Panc1 (cell line): Measurements from ENCODE around the gene PGM5. TPM values are rescaled to one million over a fixed set of nuclear protein-coding genes. Genes with fewer than 3 reads are reported as not detected.

Experiments used
- ATAC-seq: fragments of 200-7000 bp; cut with Tn5 transposase; 2 replicates; pipeline ENCODE4 v1.9.1; 2020; ENCODE audit warnings: mild to moderate bottlenecking, moderate library complexity
- BruUV-seq: library from RNA; stranded (reverse); fragments of 400-500 nt; replicated peaks from 2 replicates; lab custom pipeline; 2021; lab: Mats Ljungman, UMichigan
- CTCF ChIA-PET: fragments of 300-600 bp; sonication (Branson Sonifier 250); formaldehyde crosslinking; loops from one replicate; lab custom pipeline; 2022; ENCODE audit warnings: antibody characterized with exemption; lab: Charles Lee
- POLR2A ChIA-PET: fragments of 300-600 bp; sonication (Branson Sonifier 250); formaldehyde crosslinking; loops from one replicate; lab custom pipeline; 2022; ENCODE audit warnings: antibody characterized with exemption; lab: Charles Lee
- DNase-seq: peaks from one replicate; pipeline ENCODE4 v3.0.0-alpha.2; 2010; ENCODE audit warnings: low read depth, low spot score
- H3K27ac ChIP-seq: 2 replicates; pipeline ENCODE4 v1.5.1; 2011; ENCODE audit warnings: mild to moderate bottlenecking, low read length, inconsistent platforms
- H3K27me3 ChIP-seq: fragments of 200-500 bp; sonication (Bioruptor generic); 2 replicates; pipeline ENCODE4 v1.6.0; 2014; ENCODE audit warnings: low read length, inconsistent platforms; ENCODE audit not compliant: control insufficient read depth, insufficient read depth
- H3K36me3 ChIP-seq: fragments of 200-500 bp; sonication (Bioruptor generic); 2 replicates; pipeline ENCODE4 v1.5.1; 2014; ENCODE audit warnings: inconsistent platforms, mild to moderate bottlenecking, low read length, moderate library complexity; ENCODE audit not compliant: control insufficient read depth, insufficient read depth
- H3K4me1 ChIP-seq: 2 replicates; pipeline ENCODE4 v1.5.1; 2011; ENCODE audit warnings: inconsistent platforms, mild to moderate bottlenecking, low read length, moderate library complexity; ENCODE audit not compliant: control insufficient read depth, insufficient read depth
- H3K4me3 ChIP-seq, 2 experiments: 2 replicates each; pipeline ENCODE4 v1.5.1; 2011 to 2012; ENCODE audit warnings: low read depth in 2 of 2, low read length in 2 of 2, mild to moderate bottlenecking in 2 of 2, inconsistent platforms in 1 of 2, moderate library complexity in 1 of 2
- H3K9me3 ChIP-seq: fragments of 200-500 bp; sonication (Bioruptor generic); 2 replicates; pipeline ENCODE4 v1.5.1; 2014; ENCODE audit warnings: low read depth, mild to moderate bottlenecking, inconsistent platforms, low read length, moderate library complexity; ENCODE audit not compliant: control insufficient read depth, insufficient read depth
- POLR2AphosphoS5 ChIP-seq: IDR thresholded peaks from 2 replicates; pipeline ENCODE4 v1.6.1; 2012; ENCODE audit warnings: mild to moderate bottlenecking, low read depth, low read length, moderate library complexity
- REST ChIP-seq, 2 experiments: IDR thresholded peaks; 2 replicates each; pipeline ENCODE4 v1.6.1; 2011 to 2012; ENCODE audit warnings: low read depth in 2 of 2, control low read depth in 1 of 2, low read length in 1 of 2, mild to moderate bottlenecking in 1 of 2, moderate library complexity in 1 of 2; ENCODE audit not compliant: insufficient read depth in 1 of 2
- SIN3A ChIP-seq: IDR thresholded peaks from 2 replicates; pipeline ENCODE4 v1.6.1; 2012; ENCODE audit warnings: low read depth, mild to moderate bottlenecking, low read length, moderate library complexity, borderline replicate concordance; ENCODE audit not compliant: insufficient read depth
- TCF7L2 ChIP-seq: IDR thresholded peaks from 2 replicates; pipeline ENCODE4 v1.6.1; 2011; ENCODE audit warnings: mild to moderate bottlenecking, low read depth, low read length, inconsistent platforms
- in situ Hi-C: cut with HindIII; loops from 2 replicates; pipeline ENCODE4 v1.10.0; 2016; ENCODE audit warnings: low sequenced_read_pairs, low pct_unique_long_range_greater_than_20kb
- intact Hi-C: fragments of 100-400 bp; cut with micrococcal nuclease; formaldehyde crosslinking; loops from one replicate; pipeline ENCODE4 v1.10.0; 2022; ENCODE audit not compliant: unreplicated experiment
- total RNA-seq: library from RNA; stranded (reverse); gene quantifications from one replicate; pipeline ENCODE4 v1.2.1, GENCODE V29; 2021; ENCODE audit not compliant: unreplicated experiment
- TF ChIP-seq, protein P1 (sequence below): fragments of 450-650 bp; IDR thresholded peaks from 2 replicates; pipeline ENCODE4 v1.5.1; 2017; ENCODE audit warnings: mild to moderate bottlenecking

Gene PGM5
- total RNA-seq, 1 experiment from 2014 or later, result 0.21 TPM

DNA sequence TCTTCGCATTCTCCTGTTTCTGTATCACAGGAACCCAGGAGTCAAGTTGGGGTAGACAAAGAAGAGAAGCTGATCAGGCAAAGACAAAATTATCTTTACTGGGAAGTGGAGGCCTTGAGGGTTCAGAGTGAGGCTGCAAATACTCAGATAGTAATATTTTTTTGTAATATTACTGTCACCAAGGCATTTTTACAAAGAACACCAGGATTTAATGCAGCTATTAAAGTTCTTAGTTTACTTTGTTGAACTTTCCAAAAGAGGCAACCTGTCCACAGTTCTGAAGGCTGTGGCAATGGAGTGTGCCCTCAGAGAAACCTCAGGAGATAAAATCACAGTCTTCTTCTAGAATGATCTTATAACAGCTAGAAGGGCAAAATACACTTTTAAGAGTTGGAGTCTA is 74.9 kb downstream of the PGM5 start:
- intact Hi-C loops, result no loop called here
- BruUV-seq, result no TSS peak
- H3K9me3 ChIP-seq, result no peaks in the 10 kb centered on the region
- no peaks in the 10 kb centered on the region for H3K36me3 ChIP-seq
- TF ChIP-seq SIN3A, result no peak
- TF ChIP-seq, protein P1, sequence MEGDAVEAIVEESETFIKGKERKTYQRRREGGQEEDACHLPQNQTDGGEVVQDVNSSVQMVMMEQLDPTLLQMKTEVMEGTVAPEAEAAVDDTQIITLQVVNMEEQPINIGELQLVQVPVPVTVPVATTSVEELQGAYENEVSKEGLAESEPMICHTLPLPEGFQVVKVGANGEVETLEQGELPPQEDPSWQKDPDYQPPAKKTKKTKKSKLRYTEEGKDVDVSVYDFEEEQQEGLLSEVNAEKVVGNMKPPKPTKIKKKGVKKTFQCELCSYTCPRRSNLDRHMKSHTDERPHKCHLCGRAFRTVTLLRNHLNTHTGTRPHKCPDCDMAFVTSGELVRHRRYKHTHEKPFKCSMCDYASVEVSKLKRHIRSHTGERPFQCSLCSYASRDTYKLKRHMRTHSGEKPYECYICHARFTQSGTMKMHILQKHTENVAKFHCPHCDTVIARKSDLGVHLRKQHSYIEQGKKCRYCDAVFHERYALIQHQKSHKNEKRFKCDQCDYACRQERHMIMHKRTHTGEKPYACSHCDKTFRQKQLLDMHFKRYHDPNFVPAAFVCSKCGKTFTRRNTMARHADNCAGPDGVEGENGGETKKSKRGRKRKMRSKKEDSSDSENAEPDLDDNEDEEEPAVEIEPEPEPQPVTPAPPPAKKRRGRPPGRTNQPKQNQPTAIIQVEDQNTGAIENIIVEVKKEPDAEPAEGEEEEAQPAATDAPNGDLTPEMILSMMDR, result no peak
- ATAC-seq (no peak), DNase-seq (no peak)
- POLR2A ChIA-PET, result no interaction called here
- H3K27me3 ChIP-seq, result no peaks in the 10 kb centered on the region
- H3K4me3 ChIP-seq, result no peak overlapping the region
- in situ Hi-C loops, result no loop called here
- no peak overlapping the region for H3K27ac ChIP-seq
- CTCF ChIA-PET, result no interaction called here
- no peaks in the 10 kb centered on the region for H3K4me1 ChIP-seq

DNA sequence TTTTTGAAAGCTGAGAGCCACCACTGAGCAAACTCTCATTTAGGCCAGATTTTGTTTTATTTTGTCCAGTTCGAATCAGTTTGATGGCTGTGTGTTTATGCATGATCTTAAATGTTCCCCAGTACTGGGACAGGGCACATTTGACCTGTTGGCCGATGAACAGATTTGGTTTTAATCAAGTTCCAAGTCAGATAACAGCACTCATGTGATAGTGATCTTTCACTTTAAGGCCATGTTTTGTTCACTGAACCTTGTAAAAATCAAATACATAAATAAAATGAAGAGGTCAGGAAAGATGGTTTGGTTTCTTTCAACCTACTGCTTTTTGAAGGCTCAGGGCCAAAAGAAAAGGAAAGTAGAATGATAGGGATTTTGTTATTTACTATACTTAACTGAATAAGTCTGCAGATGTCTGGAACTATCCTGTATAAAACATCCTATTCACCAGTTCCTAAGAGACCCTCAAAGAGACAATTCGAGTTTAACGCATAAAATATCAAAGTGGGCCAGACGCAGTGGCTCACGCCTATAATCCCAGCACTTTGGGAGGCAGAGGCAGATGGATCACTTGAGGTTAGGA is 77.2 kb downstream of the PGM5 start:
- Histone ChIP-seq H3K36me3 (no peaks in the 10 kb centered on the region), H3K27me3 (no peaks in the 10 kb centered on the region), H3K9me3 (no peaks in the 10 kb centered on the region), H3K27ac (no peak overlapping the region), H3K4me3 (no peak overlapping the region), H3K4me1 (no peaks in the 10 kb centered on the region)
- in situ Hi-C loops, result no loop called here
- ChIA-PET CTCF (no interaction called here), POLR2A (no interaction called here)
- DNase-seq (no peak), ATAC-seq (no peak)
- no peak for TF ChIP-seq TCF7L2
- no peak for TF ChIP-seq POLR2AphosphoS5
- TF ChIP-seq SIN3A, result no peak
- TF ChIP-seq, protein P1, result no peak
- no peak for TF ChIP-seq REST (IDR thresholded peaks at IDR 0.05; ENCODE audit: insufficient read depth in 1 of 2, low read depth in 2 of 2, low read length in 1 of 2)
- BruUV-seq, result no TSS peak
- intact Hi-C loops, result no loop called here
